Spinal cord (tissue), 10 donors: ENCODE measurements around the gene ATG7. TPM values are rescaled to one million over a fixed set of nuclear protein-coding genes. Genes with fewer than 3 reads are reported as not detected.
A peak's percentile ranks its signal among the peaks of the same experiment; 100 is the strongest.

Experiments
- DNase-seq, 6 donors: peaks; one replicate each; pipeline versions ENCODE4 v3.0.0 to v3.0.0-alpha.2; 2013 to 2015; ENCODE audit warnings: low spot score in 6 of 6, low read depth in 4 of 6
- H3K27ac ChIP-seq: one replicate; pipeline ENCODE4 v1.5.1; 2013; ENCODE audit warnings: low read depth, low read length, control low read depth
- H3K27me3 ChIP-seq: one replicate; pipeline ENCODE4 v1.6.1; 2013; ENCODE audit warnings: low read length; ENCODE audit not compliant: control insufficient read depth, insufficient read depth
- H3K36me3 ChIP-seq: one replicate; pipeline ENCODE4 v1.6.1; 2013; ENCODE audit warnings: low read length; ENCODE audit not compliant: control insufficient read depth, insufficient read depth
- H3K4me1 ChIP-seq: one replicate; pipeline ENCODE4 v1.6.1; 2013; ENCODE audit warnings: low read length; ENCODE audit not compliant: control insufficient read depth, insufficient read depth
- H3K4me3 ChIP-seq: one replicate; pipeline ENCODE4 v1.5.1; 2013; ENCODE audit warnings: low read depth, low read length, control low read depth
- H3K9me3 ChIP-seq: one replicate; pipeline ENCODE4 v1.6.1; 2013; ENCODE audit warnings: low read length; ENCODE audit not compliant: control insufficient read depth, insufficient read depth
- WGBS: methylation state at CpG from one replicate; pipeline ENCODE4 v1.1.5; 2013; ENCODE audit warnings: missing lambda C conversion rate; ENCODE audit not compliant: insufficient coverage; 5-methylcytosine and 5-hydroxymethylcytosine counted together
- polyA plus RNA-seq, 2 donors: library from polyadenylated mRNA; unstranded; fragments of 120-200 nt; gene quantifications; one replicate each; pipeline ENCODE4 v1.2.1, GENCODE V29; 2013; ENCODE audit not compliant: insufficient read length in 2 of 2
- total RNA-seq, 2 donors: library from RNA; depleted of rRNA in 1 of 2; stranded (reverse); fragments of 120-200 nt in 1 of 2; fragments of >200 nt in 1 of 2; gene quantifications; one replicate each; pipeline versions ENCODE4 v1.2.3 to v1.2.4, GENCODE V29; 2013 to 2014
- donor health status: healthy.

Gene ATG7
- total and polyA plus RNA-seq, 4 donors = 18.2 to 48.0 (median 26.4) TPM

GRCh38 chr3:11238060-11238459 is 34.1 kb upstream of the ATG7 start:
- no peaks in the 10 kb centered on the region for H3K9me3 ChIP-seq
- WGBS = no CpG with 5 or more reads among the region's 3 CpGs
- no peaks in the 10 kb centered on the region for H3K27me3 ChIP-seq
- DNase-seq = no peak
- H3K36me3 ChIP-seq = no peaks in the 10 kb centered on the region
- peaks cover 7% of the 10 kb centered on the region for H3K4me1 ChIP-seq
- no peak overlapping the region for H3K4me3 ChIP-seq
- no peak overlapping the region for H3K27ac ChIP-seq

- H3K4me3 ChIP-seq = no peak overlapping the region
- no peaks in the 10 kb centered on the region for H3K27me3 ChIP-seq
- no peaks in the 10 kb centered on the region for H3K36me3 ChIP-seq
- no CpG with 5 or more reads among the region's 1 CpG for WGBS
- no peak for DNase-seq
- no peak overlapping the region for H3K27ac ChIP-seq
- no peaks in the 10 kb centered on the region for H3K9me3 ChIP-seq
- H3K4me1 ChIP-seq = peaks cover 7% of the 10 kb centered on the region
Observed at GRCh38 chr3:11238880-11239279, 33.3 kb upstream of the ATG7 start.

- 78% methylated on average over 1 of the region's 1 CpG for WGBS
- H3K36me3 ChIP-seq = no peaks in the 10 kb centered on the region
- H3K4me1 ChIP-seq = peaks cover 7% of the 10 kb centered on the region
- DNase-seq = no peak
- H3K27ac ChIP-seq = no peak overlapping the region
- no peaks in the 10 kb centered on the region for H3K27me3 ChIP-seq
- H3K4me3 ChIP-seq = no peak overlapping the region
- H3K9me3 ChIP-seq = no peaks in the 10 kb centered on the region
Observed at GRCh38 chr3:11239796-11240195, 32.4 kb upstream of the ATG7 start.

- H3K27me3 ChIP-seq = no peaks in the 10 kb centered on the region
- H3K36me3 ChIP-seq = no peaks in the 10 kb centered on the region
- H3K4me3 ChIP-seq = no peak overlapping the region
- H3K9me3 ChIP-seq = no peaks in the 10 kb centered on the region
- DNase-seq = peak in 1 of 6 donors; percentile 7
- peaks cover 4% of the 10 kb centered on the region for H3K4me1 ChIP-seq
- H3K27ac ChIP-seq = no peak overlapping the region
- 83% methylated on average over 1 of the region's 1 CpG for WGBS
Observed at GRCh38 chr3:11240496-11240895, 31.7 kb upstream of the ATG7 start.

- H3K4me1 ChIP-seq = no peaks in the 10 kb centered on the region
- 88% methylated on average over 1 of the region's 1 CpG for WGBS
- no peak overlapping the region for H3K27ac ChIP-seq
- no peaks in the 10 kb centered on the region for H3K36me3 ChIP-seq
- no peak overlapping the region for H3K4me3 ChIP-seq
- DNase-seq = no peak
- no peaks in the 10 kb centered on the region for H3K27me3 ChIP-seq
- H3K9me3 ChIP-seq = no peaks in the 10 kb centered on the region
Observed at GRCh38 chr3:11244121-11244677, 28.0 kb upstream of the ATG7 start.

- H3K36me3 ChIP-seq = no peaks in the 10 kb centered on the region
- no peaks in the 10 kb centered on the region for H3K4me1 ChIP-seq
- no peak for DNase-seq
- no peaks in the 10 kb centered on the region for H3K27me3 ChIP-seq
- H3K27ac ChIP-seq = no peak overlapping the region
- H3K9me3 ChIP-seq = no peaks in the 10 kb centered on the region
- H3K4me3 ChIP-seq = no peak overlapping the region
- WGBS = 82% methylated on average over 3 of the region's 8 CpGs
Observed at GRCh38 chr3:11245276-11245675, 26.9 kb upstream of the ATG7 start.

- Histone ChIP-seq H3K4me1 (no peaks in the 10 kb centered on the region), H3K9me3 (no peaks in the 10 kb centered on the region), H3K4me3 (no peak overlapping the region), H3K36me3 (no peaks in the 10 kb centered on the region), H3K27me3 (no peaks in the 10 kb centered on the region), H3K27ac (no peak overlapping the region)
- 94% methylated on average over 5 of the region's 6 CpGs for WGBS
- DNase-seq = no peak
Observed at GRCh38 chr3:11245827-11246662, 26.2 kb upstream of the ATG7 start.

GRCh38 chr3:11246663-11246970 is 25.6 kb upstream of the ATG7 start:
- no peaks in the 10 kb centered on the region for H3K4me1 ChIP-seq
- WGBS = no CpG with 5 or more reads among the region's 2 CpGs
- no peaks in the 10 kb centered on the region for H3K36me3 ChIP-seq
- H3K27me3 ChIP-seq = no peaks in the 10 kb centered on the region
- no peak overlapping the region for H3K27ac ChIP-seq
- no peaks in the 10 kb centered on the region for H3K9me3 ChIP-seq
- DNase-seq = no peak
- no peak overlapping the region for H3K4me3 ChIP-seq

- no peak for DNase-seq
- H3K4me1 ChIP-seq = no peaks in the 10 kb centered on the region
Observed at GRCh38 chr3:11247362-11247761, 24.8 kb upstream of the ATG7 start.

GRCh38 chr3:11248596-11248995 is 23.6 kb upstream of the ATG7 start:
- no peak for DNase-seq
- H3K27me3 ChIP-seq = no peaks in the 10 kb centered on the region
- 100% methylated on average over 2 of the region's 6 CpGs for WGBS
- H3K4me3 ChIP-seq = no peak overlapping the region
- H3K4me1 ChIP-seq = no peaks in the 10 kb centered on the region
- no peak overlapping the region for H3K27ac ChIP-seq
- no peaks in the 10 kb centered on the region for H3K9me3 ChIP-seq
- no peaks in the 10 kb centered on the region for H3K36me3 ChIP-seq

More at GRCh38 chr3:11247362-11247761, 24.8 kb upstream of the ATG7 start:
- WGBS = 94% methylated on average over 3 of the region's 8 CpGs
- H3K27ac ChIP-seq = no peak overlapping the region
- no peak overlapping the region for H3K4me3 ChIP-seq
- no peaks in the 10 kb centered on the region for H3K9me3 ChIP-seq
- H3K36me3 ChIP-seq = no peaks in the 10 kb centered on the region
- H3K27me3 ChIP-seq = no peaks in the 10 kb centered on the region
